C4-2B (cell line): Measurements from ENCODE around the gene SUGP1.

Experiments used
- H3K27ac ChIP-seq: fragments of 450-650 bp; 2 replicates; pipeline ENCODE4 v1.5.1; 2017
- ZFX ChIP-seq: fragments of 450-650 bp; IDR thresholded peaks from 2 replicates; pipeline ENCODE4 v1.6.1; 2017
- TF ChIP-seq, protein P1 (sequence below): fragments of 450-650 bp; conservative IDR thresholded peaks from 2 replicates; pipeline ENCODE4 v1.5.1; 2017; ENCODE audit warnings: mild to moderate bottlenecking

SUGP1 gene

GRCh38 chr19:19320361-19321140 lies at the start of gene SUGP1, which contains the start of gene MAU2:
Gene SUGP1, minus strand, starts transcription at chr19:19320509. Its CDS starts 13 bp downstream, at chr19:19320496.
Gene MAU2, plus strand, starts transcription at chr19:19320829. Its CDS starts 31 bp downstream, at chr19:19320860.
- H3K27ac ChIP-seq: peak within 1 kb of the TSS; percentile 95
- TF ChIP-seq, protein P1, sequence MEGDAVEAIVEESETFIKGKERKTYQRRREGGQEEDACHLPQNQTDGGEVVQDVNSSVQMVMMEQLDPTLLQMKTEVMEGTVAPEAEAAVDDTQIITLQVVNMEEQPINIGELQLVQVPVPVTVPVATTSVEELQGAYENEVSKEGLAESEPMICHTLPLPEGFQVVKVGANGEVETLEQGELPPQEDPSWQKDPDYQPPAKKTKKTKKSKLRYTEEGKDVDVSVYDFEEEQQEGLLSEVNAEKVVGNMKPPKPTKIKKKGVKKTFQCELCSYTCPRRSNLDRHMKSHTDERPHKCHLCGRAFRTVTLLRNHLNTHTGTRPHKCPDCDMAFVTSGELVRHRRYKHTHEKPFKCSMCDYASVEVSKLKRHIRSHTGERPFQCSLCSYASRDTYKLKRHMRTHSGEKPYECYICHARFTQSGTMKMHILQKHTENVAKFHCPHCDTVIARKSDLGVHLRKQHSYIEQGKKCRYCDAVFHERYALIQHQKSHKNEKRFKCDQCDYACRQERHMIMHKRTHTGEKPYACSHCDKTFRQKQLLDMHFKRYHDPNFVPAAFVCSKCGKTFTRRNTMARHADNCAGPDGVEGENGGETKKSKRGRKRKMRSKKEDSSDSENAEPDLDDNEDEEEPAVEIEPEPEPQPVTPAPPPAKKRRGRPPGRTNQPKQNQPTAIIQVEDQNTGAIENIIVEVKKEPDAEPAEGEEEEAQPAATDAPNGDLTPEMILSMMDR: no peak
- TF ChIP-seq ZFX: peak; percentile 97

DNA sequence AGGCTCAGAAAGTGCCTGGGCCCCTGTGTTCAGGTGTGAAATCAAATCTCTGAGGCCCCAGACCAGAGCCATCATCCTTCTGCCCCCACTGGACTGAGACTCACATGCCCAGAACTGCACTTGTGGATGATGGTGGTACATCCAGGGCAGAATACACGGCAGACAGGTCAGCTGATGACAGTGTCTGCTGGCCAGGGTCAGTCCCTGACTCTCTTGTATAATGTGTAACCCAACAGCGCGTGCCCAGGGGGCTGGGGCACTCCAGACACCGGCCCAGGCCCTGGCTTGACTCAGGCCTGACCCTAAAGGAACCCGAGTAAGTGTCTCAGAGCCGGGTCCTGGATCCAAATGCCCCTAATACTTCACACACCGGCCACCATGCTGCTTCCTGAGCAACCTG lies 47.8 kb upstream of the SUGP1 start:
- no peak overlapping the region; the same call in 1 of the 2 replicates for H3K27ac ChIP-seq

GRCh38 chr19:19366434-19367396 lies 46.4 kb upstream of the SUGP1 start:
- TF ChIP-seq, protein P1: peak; percentile 98
- TF ChIP-seq ZFX: no peak
- H3K27ac ChIP-seq: peak overlapping the region; percentile 19

More for the DNA sequence above, 47.8 kb upstream of the SUGP1 start:
- no peak for TF ChIP-seq ZFX
- TF ChIP-seq, protein P1: no peak

DNA sequence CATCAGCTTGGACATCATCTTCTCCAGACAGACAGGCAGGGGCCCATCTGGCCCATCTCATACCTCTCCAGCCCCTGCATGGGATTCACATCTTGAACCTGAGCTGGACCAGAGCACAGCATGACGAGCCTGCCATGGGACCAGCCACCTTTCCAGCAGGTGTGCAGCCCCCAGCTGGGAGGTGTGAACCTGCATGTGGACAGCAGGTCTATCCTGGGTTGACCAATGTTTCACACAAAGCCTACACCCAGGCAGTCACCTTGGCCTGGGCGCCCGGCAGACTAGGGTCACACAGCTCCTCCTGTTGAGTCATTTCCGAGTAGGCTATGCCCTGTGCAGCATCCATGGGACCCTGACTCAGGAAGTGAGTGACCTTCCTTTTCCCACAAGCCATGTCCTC lies 41.8 kb upstream of the SUGP1 start:
- no peak overlapping the region for H3K27ac ChIP-seq
- no peak for TF ChIP-seq ZFX
- TF ChIP-seq, protein P1: no peak

GRCh38 chr19:19361075-19361594 lies 40.8 kb upstream of the SUGP1 start:
- no peak overlapping the region for H3K27ac ChIP-seq
- TF ChIP-seq, protein P1: peak; percentile 89
- no peak for TF ChIP-seq ZFX

DNA sequence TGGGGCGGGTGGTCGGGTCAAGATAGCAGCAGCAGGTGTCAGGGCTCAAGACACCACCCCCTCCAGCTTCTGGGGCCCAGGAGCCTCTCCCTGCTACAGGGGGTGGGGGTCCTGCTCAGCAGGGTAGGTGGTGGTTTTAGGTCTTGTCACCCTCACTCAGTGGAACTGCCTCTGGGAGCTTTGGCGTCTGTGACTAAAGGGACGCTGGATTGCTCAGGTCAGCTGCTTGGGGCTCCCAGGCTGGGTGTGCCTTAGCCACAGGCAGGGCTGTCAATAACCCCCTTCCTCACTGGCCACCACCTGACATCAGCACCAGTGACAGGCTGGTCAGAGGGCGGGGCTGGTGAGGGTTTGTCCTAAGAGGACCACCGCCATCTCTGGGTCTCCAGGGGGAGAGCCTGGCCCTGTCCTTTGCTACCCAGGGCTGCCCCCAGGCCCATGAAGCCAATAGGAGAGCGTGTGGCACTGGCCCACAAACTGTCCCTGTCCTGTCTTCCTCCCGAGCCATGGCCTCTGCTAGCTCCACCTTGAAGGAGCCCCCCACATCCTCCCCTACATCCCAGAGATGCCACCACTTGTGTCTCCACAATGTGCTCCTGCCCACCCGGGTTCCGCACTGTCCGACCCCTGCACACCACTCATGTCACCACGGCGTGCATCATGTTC lies 36.7 kb upstream of the SUGP1 start:
- no peak overlapping the region for H3K27ac ChIP-seq
- TF ChIP-seq, protein P1: no peak
- no peak for TF ChIP-seq ZFX
